HG03439 (cell line): ENCODE data around the gene MRPL54.

Source experiments
- ATAC-seq: cut with Tn5 transposase; IDR thresholded peaks from one replicate; pipeline ENCODE4 v1.9.1; 2021; ENCODE audit warnings: mild to moderate bottlenecking, moderate library complexity; ENCODE audit not compliant: unreplicated experiment

The MRPL54 gene

GRCh38 chr19:3767050-3767449 is 4.6 kb downstream of the MRPL54 start:
- no peak for ATAC-seq

DNA sequence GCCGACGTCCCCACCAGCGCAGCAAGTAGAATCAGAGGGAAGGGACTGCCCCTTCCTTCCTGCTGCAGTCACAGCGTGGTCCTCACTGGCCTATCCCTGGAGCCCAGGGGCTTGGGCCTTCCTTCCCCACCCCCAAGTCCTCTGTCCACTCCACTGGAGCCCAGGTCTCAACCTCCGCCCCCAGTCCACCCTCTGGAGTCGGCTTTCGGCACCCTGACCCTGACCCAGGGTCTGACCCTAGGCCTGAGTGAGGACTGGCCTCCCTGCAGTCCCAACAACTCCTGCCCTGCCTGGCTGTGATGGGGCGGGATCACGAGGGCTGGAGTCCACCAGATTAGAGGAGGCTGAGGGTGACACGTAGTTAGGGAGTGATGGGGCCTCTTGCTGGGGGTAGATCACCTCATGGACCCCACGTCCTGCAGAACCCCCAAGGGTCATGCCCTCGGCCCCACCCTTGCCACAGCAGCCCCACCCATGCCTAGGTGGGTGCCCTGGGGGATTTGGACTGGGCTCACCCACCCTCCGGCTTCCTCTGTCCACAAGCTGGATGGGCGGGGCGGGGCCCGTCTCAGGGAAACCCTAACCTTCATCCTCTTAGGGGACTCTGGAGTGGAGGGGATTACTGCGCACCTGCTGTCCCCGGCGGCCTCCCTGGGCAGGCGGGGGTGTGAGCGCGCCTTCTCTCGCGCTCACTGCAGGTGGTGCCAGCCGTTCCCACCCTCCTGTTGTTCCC is 5.7 kb downstream of the MRPL54 start:
- ATAC-seq = no peak

DNA sequence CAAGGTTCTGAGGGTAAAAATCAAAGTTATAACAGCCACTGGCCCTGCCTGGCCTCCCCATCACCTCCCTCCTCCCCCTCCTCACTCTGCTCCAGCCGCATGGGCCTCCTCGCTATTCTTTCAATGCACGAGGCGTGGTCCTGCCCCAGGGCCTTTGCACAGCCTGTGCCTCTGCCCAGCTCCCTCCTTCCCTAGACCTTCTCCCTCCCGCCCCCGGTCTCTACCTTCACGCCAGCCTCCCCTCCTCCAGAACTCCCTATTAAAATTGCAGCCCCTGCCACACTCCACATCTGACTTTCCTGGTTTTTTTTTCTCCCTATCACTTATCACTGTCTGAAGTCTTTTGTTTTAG is 6.2 kb downstream of the MRPL54 start:
- ATAC-seq = no peak

GRCh38 chr19:3769494-3769893 is 7.0 kb downstream of the MRPL54 start:
- ATAC-seq = no peak

DNA sequence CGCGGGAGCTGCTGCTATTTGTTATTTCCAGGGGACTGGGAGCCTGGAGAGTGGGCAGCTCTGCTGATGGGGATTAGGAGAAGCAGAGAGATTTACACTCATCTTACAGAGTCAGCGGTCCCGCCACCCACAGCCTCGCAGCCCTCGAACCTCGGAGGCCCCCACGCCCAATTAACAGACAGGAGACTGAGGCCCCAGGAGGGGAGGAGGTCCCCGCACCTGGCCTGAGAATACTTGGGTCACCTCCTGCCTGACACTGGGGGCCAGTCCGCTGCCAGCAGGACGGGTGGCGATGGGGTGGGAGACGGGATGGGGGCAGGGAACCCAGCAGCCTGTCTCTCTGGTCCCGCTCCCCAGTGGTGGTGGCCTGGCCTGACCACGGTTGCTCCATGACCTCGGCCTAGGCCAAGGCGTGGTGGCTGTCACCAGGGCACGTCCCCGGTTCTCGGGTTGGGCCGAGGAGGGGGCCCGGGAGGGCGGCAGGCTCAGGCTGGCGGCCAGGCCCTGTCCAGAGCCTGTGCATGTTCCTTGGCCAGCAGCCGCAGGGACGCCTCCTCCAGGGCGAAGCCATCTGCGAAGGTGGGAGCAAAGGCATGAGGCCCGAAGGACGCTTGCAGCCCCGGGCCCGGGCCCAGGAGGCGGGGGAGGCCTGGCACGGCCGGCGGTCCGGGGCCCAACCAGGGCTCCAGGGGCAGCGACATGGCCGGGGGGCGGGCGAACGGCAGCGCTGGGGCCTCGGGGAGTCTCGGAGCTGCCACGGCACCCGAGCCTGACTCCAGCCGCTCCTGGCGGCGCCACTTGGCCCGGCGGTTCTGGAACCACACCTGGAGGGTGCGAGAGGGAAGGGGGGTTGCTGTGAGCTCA is 7.9 kb downstream of the MRPL54 start:
- ATAC-seq = no peak

DNA sequence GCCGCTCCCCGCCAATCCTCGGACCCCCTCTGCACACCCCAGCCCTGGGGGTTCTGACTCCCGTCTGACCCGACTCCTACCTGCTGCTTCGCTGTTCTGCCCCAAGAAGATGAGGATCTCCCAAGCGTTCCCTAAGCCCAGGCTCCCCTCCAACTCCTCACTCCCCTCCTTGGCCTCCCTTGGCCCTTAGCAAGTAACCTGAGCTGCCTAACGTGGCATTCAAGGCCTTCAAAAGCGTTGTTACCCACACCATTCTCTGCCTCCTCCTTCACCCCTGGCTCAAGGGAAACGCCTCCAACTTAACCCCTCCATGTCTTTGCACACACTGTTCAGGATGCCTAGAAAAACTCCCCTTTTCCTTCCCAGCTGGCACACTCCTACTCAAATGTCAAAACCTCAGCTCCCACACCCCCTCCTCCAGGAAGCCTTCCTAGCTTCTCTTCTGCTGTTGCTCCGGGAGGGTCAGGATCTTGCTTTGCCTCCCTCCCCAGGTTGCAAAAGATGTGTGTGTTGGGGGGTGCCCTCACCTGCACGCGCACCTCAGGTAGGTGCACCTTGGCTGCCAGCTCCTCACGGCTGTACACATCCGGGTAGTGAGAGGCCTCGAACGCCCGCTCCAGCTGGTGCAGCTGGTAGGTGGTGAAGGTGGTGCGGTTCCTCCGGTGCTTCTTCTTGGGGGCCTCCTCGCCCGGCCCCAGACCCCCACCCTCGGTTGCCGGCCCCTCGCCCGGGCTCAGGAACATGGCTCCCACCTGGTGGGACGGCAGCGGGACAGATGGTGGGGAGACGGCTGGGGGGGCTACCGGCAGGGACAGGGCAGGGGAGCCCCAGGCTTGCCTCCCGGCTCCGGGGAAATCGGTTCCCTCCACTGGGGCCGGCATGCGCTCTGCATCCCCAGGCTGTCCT is 8.8 kb downstream of the MRPL54 start:
- ATAC-seq = no peak

DNA sequence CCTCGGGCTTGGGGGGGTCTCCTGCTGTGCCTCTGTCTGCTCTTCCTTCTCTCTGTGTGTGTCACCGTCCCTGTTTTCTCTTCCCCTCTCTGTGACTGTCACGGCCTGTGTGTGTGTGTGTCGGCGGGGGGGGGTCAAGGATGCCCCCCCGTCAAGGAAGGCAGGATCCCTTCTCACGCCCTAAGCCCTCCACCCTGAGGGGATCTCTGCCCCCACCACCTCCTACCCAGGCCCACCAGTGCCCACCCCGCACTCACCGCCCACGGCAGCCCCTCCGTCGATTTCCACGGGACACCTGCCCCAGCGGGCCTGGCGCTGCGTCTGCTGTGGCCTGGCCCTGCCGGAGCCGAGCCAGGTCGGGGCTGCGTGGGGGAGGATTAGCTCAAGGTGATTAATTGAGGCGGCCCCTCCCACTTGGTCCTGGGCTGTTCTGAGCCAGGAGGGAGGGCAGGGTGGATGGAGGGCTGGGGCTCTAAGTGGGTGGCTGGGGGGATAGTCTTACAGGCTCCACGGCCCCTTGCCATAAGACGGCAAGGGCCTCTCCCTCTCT is 9.5 kb downstream of the MRPL54 start, which contains the start of gene RAX2:
RAX2 (minus strand) TSS at position 323 of the 550 bp plus-strand sequence. CDS start 486 bp downstream, outside the sequence.
- no peak for ATAC-seq

GRCh38 chr19:3773814-3774515 is 11.5 kb downstream of the MRPL54 start:
- ATAC-seq = no peak

- ATAC-seq = no peak
Measured at GRCh38 chr19:3774621-3775373, 12.3 kb downstream of the MRPL54 start.

- no peak for ATAC-seq
Measured at GRCh38 chr19:3775374-3775711, 12.9 kb downstream of the MRPL54 start.

GRCh38 chr19:3775831-3776230 is 13.3 kb downstream of the MRPL54 start:
- no peak for ATAC-seq

DNA sequence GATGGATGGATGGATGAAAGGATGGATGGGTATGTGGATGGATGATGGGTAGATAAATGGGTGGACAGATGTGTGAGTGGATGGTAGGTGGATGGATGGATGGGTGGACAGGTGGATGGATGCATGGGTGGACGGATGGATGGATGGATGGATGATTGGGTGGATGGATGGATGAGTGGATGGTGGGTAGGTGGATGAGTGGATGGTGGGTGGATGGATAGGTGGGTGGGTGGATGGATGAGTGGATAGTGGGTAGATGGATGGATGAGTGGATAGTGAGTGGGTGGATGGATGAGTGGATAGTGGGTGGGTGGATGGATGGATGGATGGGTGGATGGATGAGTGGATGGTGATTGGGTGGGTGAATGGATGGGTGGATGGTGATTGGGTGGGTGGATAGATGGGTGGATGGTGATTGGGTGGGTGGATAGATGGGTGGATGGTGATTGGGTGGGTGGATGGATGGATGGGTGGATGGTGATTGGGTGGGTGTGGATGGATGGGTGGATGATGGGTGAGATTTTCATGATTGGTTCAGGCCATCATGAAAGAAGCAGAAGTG is 14.1 kb downstream of the MRPL54 start:
- no peak for ATAC-seq

DNA sequence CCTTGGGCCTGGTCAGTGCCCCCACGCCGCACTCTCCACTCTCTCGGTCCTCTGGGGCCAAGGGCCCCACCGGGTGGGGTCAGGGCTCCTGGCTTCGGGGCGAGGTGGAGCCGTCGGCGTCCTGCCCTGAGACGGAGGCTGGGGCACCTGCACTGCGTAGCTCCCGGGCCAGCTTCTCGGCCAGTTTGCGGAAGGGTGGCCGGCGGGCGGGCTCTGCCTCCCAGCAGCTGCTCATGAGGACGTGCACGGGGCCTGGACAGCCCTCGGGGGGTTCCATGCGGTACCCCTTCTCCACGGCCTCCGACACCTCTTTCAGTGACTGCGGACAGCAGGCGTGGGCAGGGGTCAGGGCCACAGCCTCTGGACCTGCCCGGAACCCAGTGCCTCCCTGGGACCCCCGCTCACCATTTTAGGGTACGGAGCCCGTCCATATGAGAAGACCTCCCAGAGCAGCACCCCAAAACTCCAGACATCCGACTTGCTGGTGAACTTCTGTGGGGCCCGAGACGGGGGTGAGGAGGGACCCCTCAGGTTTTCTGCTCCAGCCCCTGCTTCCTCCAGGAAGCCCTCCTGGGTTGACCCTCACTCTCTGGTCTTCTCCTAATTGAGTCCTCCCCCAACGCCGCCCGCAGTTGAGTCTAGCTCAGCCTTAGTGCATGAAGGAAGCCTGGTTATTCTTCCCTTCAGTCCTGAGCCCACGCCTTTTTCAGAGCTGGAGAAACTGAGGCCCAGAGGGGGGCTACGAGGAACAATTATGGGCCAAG is 15.8 kb downstream of the MRPL54 start:
- ATAC-seq = no peak

DNA sequence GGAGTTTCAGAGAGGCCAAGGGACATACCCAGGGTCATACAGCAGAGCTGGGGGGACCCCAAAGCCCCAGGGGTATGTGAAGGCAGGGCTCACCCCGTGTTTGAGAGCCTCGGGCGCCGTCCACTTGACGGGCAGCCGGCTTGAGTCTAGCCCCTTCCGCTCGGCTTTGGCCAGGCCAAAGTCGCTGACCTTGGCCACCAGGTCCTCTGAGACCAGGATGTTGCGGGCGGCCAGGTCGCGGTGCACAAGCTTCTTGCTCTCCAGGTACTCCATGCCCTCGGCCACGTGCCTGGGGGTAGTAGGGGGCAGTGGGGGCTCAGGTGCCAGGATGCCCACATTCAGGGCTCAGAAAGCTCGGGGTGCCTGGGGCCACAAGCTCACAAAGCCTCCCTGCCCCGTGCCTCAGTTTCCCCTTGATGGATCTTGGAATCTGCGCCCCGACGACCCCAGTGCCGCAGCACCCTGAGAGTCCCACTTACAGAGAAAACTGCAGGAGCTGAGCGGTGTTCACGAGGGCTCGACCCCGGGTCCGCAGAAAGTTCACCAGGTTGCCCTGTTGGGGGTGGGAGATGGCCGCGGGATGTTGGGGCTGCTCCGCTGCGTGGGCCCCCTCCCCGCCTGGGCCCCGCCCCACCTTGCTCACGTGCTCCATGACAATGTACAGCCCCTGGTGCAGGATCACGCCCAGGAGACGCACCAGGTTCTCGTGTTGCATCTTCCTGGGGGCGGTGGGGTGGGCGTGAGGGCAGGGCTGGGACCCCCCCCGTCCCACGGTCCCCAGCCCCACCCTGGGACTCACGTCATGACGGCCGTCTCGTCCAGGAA is 16.6 kb downstream of the MRPL54 start:
- ATAC-seq = no peak

DNA sequence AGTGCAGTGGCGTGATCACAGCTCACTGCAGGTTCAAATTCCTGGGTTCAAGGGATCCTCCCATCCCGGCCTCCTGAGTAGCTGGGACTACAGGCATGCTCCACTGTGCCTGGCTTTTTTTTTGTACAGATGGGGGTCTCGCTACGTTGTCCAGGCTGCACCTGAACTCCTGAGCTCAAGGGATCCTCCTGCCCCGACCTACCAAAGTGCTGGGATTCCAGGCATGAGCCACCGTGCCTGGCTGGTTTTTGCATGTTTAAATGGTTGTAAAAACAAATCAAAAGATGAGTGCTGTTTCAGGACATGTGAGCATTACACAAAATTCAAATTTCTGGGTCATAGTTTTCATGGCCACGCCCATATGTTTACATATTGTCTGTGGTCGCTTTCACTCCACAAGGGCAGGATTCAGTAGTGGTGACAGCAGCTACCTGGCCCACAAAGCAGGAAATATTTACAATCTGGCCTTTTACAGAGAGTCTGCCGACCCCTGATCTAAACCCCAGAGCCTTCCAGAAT is 18.4 kb downstream of the MRPL54 start:
- ATAC-seq = no peak

DNA sequence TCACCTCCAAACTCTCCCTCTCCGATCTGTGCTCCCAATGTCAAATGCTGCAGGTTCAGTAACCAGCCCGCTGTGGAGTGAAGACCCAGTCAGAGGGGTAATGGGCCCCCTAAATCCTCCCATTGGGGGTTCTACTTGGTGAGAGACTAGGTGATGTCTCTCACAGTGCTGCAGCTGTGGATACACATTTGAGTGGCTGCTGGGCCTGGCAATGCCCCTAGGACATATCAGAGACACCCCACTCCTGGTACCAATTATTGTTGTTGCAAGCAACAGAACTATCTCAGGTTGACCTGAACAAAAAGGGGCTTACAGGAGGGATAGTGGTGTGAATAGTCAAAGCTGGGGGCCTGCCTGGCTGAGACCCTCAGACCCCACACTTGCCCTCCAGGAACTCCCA is 19.1 kb downstream of the MRPL54 start:
- no peak for ATAC-seq

GRCh38 chr19:3782330-3782729 is 19.8 kb downstream of the MRPL54 start:
- ATAC-seq = no peak

- ATAC-seq = no peak
Measured at GRCh38 chr19:3782903-3783302, 20.4 kb downstream of the MRPL54 start.
